ACHN (cell line): ENCODE results near the gene ANXA2.
"Not testable (repeated sequence)": the region's sequence is repeated elsewhere in the genome, so short reads cannot be mapped to it uniquely, and the experiment has no call there.

Experiments used
- DNase-seq: peaks from one replicate; pipeline ENCODE4 v3.0.0-alpha.2; 2015
- in situ Hi-C: cut with HindIII; loops from 2 replicates; pipeline ENCODE4 v1.10.0; 2017; ENCODE audit warnings: low sequenced_read_pairs, low pct_ligation_motif_present, low pct_unique_long_range_greater_than_20kb

ANXA2 gene

DNA sequence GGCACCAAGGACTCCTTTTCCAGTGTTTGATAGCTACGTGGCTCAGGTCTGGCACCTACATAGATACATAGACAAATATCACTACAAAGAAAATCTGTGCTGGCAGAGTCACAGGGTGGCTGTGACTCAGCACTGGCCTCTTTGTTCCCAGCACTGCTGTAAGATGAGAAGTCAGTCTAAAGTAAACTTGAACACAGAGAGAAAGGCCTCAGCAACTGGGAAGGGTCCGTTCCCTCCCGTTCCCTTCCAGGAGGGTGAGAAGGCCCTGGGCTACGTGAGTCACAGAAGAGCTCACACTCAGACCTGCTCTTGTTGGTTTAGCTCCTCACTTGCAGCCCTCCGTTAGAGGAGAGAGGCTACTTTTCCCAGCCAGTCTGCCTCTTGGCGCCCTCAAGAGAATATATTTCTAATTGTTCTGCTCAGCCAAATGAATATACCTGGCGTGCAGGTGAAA, 23.1 kb downstream of the ANXA2 start:
- in situ Hi-C loops, result no loop called here
- peak; percentile 84 for DNase-seq

DNA sequence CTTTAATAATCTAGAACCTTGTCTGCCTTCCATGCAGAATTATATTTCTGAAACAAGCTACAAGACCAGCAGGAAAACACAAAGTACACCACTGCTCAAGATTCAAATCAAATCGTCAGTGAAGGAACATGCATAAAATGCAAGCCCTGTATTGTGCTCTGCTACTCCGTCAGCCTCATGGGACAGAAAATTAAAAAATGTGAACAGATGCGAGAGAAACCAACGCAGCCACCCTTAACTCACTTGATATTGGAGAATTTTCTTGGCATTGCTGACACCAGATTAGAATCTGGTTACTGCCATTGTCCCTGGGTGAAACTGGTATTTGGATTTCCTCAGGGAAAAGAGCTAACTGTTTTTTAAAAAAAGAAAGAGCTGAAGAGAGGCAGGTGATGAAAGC, 23.6 kb downstream of the ANXA2 start:
- no peak for DNase-seq
- in situ Hi-C loops, result no loop called here

DNA sequence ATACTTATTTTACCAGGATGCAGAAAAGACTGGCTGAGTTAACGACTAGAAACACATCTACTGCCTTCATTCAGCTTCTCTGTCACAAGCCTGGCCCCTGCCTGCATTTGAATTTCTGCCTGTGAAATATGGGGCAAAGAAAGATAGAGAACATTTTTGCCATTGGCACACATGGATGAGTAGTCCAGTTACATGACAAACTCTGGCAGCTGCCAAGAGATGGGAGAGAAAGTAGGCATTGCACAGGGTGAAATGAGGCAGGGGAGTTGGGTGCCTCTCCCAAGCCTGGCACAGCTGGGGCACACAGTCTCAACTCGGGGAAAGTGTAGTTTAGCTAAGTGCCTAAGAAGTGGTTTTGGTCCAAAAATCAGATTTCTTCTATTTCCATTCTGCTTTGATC, 24.0 kb downstream of the ANXA2 start:
- in situ Hi-C loops, result no loop called here
- no peak for DNase-seq

DNA sequence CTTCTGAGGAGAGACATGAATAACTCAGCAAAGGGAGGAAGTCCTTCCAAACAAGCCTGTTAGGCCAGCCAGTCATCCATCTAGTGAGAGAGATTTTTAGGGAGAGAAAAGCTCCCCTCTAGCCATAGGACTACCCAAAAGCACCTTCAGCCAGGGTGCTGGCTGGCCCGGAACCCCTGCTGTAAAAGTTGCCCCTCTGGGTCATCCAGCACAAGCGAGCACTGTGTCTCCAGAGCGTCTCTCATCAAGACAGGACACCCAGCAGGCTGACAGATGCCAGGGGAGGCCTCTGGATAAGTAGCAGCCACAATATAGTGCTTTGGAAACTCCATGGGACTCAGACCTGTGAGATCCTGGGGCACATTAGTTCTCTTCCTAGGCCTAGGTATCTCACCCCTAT, 24.5 kb downstream of the ANXA2 start:
- in situ Hi-C loops, result no loop called here
- no peak for DNase-seq

DNA sequence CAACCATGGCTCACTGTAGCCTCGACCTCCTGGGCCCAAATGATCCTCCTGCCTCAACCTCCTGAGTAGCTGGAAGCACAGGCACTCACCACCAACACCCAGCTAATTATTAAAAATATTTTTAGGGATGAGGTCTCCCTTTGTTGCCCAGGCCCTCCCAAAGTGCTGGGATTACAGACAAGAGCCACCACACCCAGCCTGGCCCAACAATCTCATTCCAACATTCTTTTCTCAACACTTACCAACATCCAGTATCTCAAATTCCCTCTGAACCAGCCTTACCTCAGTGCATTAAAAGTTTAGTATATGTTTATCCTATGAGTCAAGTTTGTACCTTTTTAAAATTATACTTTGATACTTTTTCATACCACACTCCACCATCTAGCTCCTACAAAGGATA, 25.0 kb downstream of the ANXA2 start:
- in situ Hi-C loops, result no loop called here
- no peak for DNase-seq

DNA sequence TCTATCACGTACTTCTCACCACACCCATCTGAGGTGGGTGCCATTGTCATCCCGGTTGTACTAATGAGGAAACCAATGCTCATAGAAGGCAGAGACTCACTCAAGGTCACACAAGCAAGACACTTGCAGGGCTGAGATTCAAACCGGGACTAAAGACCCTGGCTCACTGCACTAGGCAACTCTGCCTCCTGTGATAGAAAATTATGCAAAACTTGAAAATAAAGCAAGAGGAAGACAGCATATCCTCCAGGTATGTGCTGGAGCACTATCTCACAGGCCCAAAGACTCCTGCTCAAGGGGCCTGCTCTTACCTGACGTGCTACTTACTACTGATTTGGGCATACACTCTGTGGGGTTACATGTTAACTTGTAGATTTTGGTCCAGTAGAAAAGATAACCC, 25.6 kb downstream of the ANXA2 start:
- in situ Hi-C loops, result no loop called here
- DNase-seq, result no peak

DNA sequence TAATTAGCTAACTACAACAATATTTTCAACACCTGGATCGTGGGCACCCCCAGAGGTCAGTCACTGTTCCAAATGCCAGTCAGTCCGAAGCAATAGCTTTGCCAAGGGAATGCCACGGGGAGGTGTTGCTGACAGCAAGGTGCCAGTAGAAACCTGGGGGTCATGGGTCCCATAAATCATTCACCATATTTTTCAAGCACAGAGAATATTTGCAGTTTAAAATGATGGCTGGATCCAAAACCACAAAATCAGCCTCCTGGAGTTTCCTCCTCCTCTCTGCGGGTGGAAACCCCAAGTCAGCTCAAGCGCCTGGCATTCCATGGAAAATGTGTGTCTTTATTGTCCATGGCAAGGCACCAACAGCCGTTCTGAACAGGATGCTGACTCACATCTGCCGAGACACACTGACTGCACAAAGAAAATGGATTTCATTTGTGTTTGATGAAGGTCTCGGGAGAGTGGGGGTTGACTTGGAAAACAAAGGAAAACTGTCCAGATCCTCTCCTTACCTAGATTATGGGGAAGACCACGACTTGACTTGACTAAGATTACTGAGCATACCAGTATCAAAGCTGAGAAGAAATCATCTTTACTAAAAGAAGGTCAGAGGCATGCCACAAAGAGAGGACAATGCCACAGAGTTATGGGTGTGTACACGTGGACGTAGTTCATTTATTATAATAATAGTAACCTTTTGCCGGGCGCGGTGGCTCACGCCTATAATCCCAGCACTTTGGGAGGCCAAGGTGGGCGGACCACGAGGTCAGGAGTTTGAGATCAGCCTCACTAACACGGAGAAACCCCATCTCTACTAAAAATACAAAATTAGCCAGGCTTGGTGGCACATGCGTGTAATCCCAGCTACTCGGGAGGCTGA, 26.4 kb downstream of the ANXA2 start:
- in situ Hi-C loops, result no loop called here
- DNase-seq, result peak; percentile 98

DNA sequence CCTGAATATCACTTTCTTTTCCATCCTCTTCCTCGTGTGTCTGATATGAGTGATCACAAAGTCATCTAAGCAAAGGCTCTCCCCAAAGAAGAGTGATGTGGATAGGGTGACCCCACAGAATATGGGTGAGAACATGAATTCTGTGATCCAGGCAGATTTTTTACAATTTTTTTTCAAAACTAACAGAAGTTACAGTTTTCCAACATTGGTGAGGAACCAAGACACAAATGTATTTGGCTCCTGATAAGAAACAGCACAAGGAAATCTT, 27.0 kb downstream of the ANXA2 start:
- in situ Hi-C loops, result no loop called here

DNA sequence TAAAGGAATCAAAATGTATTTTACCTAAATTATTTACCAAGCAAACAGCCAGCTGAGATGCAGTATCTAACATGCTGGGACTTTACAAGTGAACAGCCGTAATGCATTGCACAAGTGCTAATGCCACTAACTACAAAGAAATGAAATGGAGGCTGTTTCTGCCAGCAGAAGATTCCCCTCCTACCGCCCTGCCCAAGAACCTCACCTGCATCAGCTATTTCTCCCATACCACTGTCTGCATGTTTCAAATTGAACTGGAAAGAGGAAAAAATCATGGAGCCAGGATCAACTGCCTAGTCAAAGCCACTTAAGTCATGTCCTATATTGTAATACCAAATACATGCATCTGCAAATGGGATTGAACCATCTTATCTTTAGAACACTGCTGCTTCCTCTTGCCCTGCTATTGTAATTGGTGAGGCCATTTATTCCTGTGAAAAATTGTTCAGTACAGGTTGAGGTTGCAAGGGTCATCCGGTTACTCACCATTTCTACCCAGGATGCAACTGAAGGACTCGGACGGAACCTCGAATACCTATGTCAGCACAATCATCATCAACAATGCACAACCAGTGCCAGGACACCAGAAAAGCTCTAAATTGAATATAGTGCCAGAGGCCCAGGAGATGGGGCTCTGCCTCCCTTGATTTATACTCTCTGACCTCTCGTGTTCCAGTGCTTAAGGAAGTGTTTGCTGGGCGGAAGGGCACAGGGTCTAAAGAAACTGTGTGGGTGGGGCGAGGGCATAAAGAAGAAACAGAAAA, 27.5 kb downstream of the ANXA2 start:
- DNase-seq, result no peak
- in situ Hi-C loops, result no loop called here

More for the DNA sequence above, 27.0 kb downstream of the ANXA2 start:
- DNase-seq, result no peak

DNA sequence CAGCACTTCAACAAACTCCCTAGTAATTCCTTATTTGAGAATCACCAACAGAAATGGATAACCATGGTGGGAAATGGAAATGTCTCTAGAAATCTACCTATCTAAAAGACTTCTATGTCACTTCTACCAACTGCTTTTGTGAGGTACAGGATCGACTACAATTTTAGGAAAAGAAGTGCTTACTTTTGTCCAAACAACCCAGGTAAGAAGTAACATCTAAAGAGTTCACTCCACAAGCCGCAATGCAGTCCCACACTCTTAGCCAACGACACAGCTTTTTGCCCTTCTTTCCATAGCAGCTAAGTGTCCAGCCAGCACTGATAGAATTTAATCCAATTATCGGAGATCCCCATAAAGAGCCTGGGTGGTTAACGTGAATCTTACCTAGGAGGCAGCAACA, 28.1 kb downstream of the ANXA2 start:
- DNase-seq, result no peak
- in situ Hi-C loops, result no loop called here

DNA sequence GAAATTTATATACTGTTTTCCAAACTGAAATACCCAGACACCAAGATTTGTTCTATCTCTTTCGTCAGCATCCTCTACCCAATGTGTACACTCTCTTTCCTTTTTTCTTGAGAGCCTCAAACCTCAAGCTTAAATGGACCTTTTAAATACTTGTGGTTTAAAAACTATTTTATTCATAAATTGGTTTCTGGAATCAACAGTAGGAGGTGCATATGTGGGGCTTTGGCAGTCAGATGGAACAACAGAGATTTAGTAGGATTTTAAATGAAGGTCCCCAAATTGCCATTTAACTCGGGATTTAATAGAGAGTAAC, 33.2 kb downstream of the ANXA2 start:
- no peak for DNase-seq
- in situ Hi-C loops, result no loop called here

DNA sequence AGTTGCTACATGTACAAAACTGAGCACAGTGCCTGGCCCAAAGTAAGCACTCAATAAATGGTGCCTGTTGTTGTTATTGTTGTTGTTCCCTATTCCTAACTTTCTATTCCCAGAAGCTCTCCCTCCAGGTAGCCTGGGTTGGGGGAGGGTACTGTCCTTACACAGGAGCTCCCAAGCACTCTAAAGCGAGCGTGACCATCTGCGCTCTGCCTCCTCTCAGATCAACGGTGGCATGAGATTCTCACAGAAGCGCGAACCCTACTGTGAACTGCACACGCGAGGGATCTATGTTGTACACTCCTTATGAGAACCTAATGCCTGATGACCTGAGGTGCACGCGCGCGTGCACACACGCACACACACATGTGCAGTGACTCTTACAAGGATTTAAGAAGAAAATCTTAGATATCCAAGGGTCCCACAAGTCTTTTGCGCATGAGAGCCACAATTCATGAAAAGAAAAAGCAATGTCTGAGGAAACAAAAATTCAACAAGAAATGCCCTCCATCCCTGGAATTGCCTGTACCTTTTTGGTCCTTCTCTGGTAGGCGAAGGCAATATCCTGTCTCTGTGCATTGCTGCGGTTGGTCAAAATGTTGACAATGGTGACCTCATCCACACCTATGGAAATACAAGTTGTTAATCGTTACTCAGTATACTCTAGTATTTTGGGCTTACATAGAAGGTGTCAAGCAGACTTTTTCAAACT, 33.7 kb downstream of the ANXA2 start:
- in situ Hi-C loops, result no loop called here

DNA sequence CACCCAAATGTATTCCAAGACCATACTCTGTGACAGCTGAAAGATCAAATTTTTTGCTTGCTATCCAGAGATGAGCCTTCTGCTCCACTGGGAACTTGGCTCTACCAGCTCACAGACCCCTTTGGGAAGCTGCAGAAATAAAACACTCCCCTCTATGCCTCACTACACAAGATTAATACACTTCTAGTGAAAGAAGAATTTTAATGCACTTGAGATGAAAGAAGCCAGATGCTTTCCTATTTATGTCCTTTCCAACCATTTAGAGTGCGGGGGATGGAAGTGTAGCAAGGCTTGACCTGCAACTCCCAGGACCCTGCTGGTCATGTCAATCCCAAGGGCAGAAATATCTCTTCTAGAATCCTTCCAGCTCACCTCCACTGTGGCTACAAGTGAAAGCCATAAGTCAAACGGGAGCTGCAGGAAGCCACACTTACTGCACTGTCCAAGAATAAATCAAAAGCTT, 34.7 kb downstream of the ANXA2 start:
- in situ Hi-C loops, result no loop called here
- no peak for DNase-seq

More for the DNA sequence above, 33.7 kb downstream of the ANXA2 start:
- no peak for DNase-seq

DNA sequence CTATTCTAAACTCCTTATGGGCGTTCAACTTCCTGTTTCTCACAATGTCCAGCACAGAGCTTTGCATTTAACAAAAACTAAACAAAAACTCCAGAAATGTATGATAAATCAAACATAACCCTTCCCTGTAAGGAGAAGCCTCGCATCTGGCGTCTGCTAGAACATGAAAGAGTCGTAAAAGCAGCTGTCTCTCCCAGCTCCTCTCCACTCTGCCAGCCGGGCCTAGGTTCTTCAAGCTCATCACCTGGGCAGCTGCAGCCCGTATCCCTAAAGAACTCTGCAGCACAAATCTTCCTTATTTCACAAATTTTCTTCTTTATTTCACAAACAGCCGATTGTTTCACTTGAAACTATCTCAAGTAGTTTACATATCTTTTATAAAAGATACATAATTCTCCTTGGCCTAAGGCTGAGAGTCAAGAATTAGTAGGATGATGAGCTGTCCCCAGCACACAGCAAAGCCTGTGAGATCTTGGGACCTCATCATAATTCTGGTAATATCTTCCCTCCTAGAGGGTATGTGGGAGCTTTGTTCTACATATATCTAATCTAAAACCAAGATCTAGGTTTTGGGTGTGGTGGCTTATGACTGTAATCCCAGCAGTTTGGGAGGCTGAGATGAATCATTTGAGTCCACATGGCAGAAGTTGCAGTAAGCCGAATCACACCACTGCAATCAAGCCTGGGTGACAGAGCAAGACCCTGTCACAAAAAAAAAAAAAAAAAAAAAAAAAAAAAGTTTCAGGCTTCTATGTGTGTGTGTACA, 35.3 kb downstream of the ANXA2 start:
- in situ Hi-C loops, result no loop called here
- DNase-seq, result no peak

DNA sequence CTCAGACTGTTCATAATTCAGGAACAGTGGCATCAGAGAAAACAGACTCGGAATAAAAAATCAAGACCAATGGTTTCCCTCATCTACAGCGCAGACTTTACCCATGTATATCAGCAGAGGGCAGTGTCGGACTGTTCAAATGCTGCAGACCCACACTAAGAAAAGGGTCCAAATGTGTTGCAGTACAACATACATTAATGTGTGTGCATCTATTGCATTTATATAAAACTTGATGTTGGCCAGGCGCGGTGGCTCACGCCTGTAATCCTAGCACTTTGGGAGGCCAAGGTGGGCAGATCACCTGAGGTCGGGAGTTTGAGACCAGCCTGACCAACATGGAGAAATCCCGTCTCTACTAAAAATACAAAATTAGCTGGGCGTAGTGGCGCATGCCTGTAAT, 38.0 kb downstream of the ANXA2 start:
- in situ Hi-C loops, result not testable (repeated sequence)
- peak; percentile 45 for DNase-seq

DNA sequence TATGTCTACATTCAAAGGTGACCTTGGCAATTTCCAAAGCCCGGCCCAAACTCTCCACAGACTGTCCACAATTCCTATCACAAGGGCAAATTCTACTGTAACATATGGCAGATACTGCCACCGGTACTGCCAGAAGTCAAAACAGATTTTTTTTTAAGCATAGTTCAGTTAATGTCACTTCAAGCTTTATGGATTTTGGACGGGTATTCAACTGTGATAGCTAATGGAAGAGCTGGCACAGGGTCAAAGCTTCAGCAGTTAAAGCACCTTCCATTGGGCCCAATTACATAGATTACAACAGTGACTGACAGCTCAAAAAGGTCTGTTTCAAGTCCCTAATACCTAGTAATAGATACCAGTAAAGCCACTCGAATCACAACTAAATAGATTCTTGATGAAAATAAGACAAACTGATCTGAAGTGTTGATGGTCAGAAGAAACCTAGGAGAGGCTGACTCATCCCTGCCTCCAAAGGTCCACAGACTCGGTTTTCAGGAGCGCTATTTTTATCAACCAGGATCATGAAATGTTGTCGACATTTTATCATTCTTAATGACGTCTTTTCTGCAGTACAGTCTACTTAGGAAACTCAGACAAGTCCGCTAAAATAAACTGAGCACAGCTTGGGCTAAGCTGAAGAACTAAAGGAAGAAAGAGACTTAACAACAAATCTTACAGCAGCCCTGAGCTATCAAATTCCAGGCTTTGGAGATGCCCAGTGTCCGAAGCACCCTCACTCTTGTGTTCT, 38.7 kb downstream of the ANXA2 start:
- in situ Hi-C loops, result no loop called here
- DNase-seq, result no peak

DNA sequence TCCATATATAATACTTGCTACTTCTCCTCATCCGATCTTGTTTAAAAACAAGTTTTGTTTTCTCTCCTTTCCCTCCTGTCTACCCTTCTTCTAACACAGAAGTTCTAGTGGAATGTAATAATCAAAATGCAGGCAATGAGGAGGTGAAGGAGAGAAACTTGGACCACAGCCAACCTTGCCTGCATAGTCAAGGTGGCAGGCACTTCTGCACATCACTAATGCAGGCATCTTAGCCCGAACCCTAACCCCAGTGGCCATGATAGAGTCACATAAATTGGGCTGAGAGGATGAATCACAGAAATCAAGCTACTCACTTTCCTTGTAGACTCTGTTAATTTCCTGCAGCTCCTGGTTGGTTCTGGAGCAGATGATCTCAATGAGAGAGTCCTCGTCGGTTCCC, 41.0 kb downstream of the ANXA2 start:
- no peak for DNase-seq
- in situ Hi-C loops, result no loop called here

DNA sequence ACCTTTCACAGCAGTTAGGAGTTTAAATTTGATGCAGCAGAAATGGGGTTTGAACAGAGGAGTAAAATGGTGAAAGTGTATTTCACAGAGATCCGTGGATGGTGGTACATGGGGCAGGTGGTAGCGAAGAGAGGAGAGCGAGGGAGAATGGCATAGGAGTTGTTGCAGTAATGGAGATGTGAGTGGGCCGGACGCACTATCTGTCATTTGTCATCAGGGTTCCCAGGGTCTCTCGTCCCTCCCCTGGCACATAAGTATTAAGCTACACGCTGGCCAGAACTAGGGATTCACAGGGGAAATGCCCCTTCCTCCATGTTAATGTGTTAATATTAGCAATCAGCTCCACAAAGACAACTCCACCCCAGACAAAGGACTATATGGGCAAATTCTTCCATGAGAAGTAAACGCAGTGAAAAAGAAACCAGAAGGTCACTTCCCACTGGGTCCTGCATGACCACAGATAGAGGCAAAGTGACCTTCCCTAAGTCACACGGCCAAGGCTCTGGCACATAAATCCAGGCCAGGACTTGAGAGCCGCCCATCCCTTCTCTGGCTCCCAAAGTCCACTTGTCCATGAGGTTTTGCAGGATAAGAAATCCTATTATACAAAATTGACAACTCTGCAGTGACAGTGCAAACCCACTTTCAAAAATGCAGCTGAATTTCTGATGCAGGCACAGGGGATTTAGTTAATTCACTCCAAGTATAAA, 42.5 kb downstream of the ANXA2 start:
- DNase-seq, result no peak
- in situ Hi-C loops, result no loop called here
